Mesodermal cell (in vitro differentiated cells): ENCODE data around the gene ATP5MK. TPM values are rescaled to one million over a fixed set of nuclear protein-coding genes. Genes with fewer than 3 reads are reported as not detected.

Experiments used
- H3K27ac ChIP-seq: 2 replicates; pipeline ENCODE4 v1.7.0; 2013; ENCODE audit warnings: mild to moderate bottlenecking, low read depth, low read length, moderate library complexity; ENCODE audit not compliant: severe bottlenecking
- H3K36me3 ChIP-seq: 2 replicates; pipeline ENCODE4 v1.7.1; 2013; ENCODE audit warnings: mild to moderate bottlenecking, low read length, moderate library complexity; ENCODE audit not compliant: control insufficient read depth, insufficient read depth
- H3K4me1 ChIP-seq: one replicate; pipeline ENCODE4 v1.7.1; 2013; ENCODE audit warnings: mild to moderate bottlenecking, low read length; ENCODE audit not compliant: insufficient read depth, control insufficient read depth, poor library complexity, severe bottlenecking
- H3K4me3 ChIP-seq: 2 replicates; pipeline ENCODE4 v1.7.0; 2013; ENCODE audit warnings: low read length, control low read depth, mild to moderate bottlenecking; ENCODE audit not compliant: insufficient read depth, poor library complexity, severe bottlenecking; ENCODE audit errors: extremely low read depth
- H3K9me3 ChIP-seq: 2 replicates; pipeline ENCODE4 v1.7.1; 2013; ENCODE audit warnings: mild to moderate bottlenecking, low read length, moderate library complexity; ENCODE audit not compliant: control insufficient read depth
- WGBS, 2 experiments: methylation state at CpG; one replicate each; pipeline ENCODE4 v1.1.5; 2013; ENCODE audit warnings: missing lambda C conversion rate in 2 of 2; ENCODE audit not compliant: insufficient coverage in 2 of 2; 5-methylcytosine and 5-hydroxymethylcytosine counted together
- polyA plus RNA-seq, 2 experiments: library from polyadenylated mRNA; stranded (reverse); fragments of 50-300 nt; gene quantifications; one replicate each; pipeline ENCODE4 v1.2.3, GENCODE V29; 2013

Gene ATP5MK, protein sequence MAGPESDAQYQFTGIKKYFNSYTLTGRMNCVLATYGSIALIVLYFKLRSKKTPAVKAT
- polyA plus RNA-seq (2013, experiment 1 of 2), result 380 TPM
- polyA plus RNA-seq (2013, experiment 2 of 2), result 412 TPM

DNA sequence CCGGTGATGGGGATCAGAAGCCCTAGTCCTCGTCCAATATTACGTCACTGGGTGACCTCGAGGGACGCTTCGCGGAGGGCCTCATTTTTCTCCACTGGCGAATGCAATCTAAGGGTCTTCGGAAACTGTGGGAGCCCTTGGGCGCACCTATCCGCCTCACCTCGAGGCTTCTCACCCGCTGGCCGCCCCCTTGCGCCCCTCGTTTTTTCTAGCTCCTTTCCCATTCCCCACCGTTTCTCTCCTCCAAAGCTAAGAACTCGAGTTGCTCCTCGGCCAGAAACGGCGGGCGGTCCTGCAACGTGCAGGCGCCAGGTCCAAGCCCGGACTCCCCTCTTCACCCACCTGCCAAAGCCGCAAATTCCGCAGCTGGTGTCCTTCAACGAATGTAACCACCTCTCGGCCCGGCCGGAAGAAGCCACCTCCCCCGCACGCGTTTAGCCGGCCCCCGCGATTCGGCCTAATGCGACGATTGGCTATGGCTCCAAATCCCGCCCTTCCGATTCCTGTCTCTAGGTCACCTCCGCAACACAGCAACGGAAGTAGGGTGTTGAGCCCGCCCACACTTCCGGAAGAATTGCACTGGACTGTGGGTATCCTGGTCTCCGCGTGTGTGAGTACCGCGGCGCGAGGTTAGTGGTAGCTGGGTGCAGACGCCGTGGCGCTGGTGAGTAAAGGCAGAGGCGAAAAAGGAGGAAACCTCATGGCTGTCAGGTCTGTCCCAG, at the start of gene ATP5MK, which contains the start of gene PDCD11:
TSS of gene ATP5MK (minus strand) at position 409 of the 722 bp plus-strand sequence. CDS start 4,018 bp downstream, outside the sequence.
TSS of gene PDCD11 (plus strand) at position 560 of the 722 bp plus-strand sequence. CDS start 1,801 bp downstream, outside the sequence.
- Histone ChIP-seq H3K4me1 (peaks cover 7% of the 10 kb centered on the region), H3K27ac (peak within 1 kb of the TSS; percentile 84), H3K36me3 (peaks cover 68% of the 10 kb centered on the region), H3K9me3 (no peaks in the 10 kb centered on the region), H3K4me3 (peak within 1 kb of the TSS; percentile 97)
- WGBS, 2 experiments, result 0% methylated on average over 49 to 54 of the region's 56 CpGs

DNA sequence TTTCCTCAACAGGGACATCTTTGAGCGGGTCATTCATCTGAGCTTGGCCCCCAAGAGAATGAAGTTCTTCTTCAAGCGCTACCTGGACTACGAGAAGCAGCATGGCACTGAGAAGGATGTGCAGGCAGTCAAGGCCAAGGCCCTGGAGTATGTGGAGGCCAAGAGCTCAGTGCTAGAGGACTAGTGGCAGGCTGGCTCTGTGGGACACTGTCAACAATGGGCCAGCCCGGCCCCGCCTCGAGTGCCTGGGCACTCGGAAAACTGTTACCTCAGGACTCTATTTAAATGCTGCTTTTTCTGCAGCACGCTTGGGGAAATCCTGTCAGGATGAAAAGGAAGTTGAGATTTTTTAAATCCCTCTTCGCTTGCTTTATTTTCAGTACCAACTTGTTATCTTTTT, 49.1 kb upstream of the ATP5MK start:
- Histone ChIP-seq H3K4me1 (peaks cover 17% of the 10 kb centered on the region), H3K4me3 (no peak overlapping the region), H3K27ac (no peak overlapping the region), H3K36me3 (peaks cover 81% of the 10 kb centered on the region), H3K9me3 (no peaks in the 10 kb centered on the region)
- 96 to 98% methylated on average over 5 to 7 of the region's 9 CpGs for WGBS, 2 experiments

DNA sequence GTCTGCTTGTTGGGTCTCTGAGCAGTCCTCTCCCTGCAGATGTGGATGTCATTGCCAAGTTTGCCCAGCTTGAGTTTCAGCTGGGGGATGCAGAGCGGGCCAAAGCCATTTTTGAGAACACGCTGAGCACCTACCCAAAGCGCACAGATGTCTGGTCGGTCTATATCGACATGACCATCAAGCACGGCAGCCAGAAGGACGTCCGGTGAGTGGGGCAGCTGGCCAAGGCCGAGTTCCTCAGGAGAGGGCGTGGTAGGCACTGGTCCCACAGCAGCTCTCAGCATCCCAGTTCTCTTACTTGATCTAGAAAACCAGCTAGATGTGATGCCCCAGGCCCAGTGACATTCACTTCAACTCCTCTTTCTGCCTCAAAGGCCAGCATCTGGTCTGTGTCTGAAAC, 48.2 kb upstream of the ATP5MK start:
- H3K36me3 ChIP-seq, result peaks cover 85% of the 10 kb centered on the region
- peaks cover 17% of the 10 kb centered on the region for H3K4me1 ChIP-seq
- 94 to 97% methylated on average over 7 to 8 of the region's 10 CpGs for WGBS, 2 experiments
- no peak overlapping the region for H3K4me3 ChIP-seq
- H3K27ac ChIP-seq, result no peak overlapping the region
- no peaks in the 10 kb centered on the region for H3K9me3 ChIP-seq

DNA sequence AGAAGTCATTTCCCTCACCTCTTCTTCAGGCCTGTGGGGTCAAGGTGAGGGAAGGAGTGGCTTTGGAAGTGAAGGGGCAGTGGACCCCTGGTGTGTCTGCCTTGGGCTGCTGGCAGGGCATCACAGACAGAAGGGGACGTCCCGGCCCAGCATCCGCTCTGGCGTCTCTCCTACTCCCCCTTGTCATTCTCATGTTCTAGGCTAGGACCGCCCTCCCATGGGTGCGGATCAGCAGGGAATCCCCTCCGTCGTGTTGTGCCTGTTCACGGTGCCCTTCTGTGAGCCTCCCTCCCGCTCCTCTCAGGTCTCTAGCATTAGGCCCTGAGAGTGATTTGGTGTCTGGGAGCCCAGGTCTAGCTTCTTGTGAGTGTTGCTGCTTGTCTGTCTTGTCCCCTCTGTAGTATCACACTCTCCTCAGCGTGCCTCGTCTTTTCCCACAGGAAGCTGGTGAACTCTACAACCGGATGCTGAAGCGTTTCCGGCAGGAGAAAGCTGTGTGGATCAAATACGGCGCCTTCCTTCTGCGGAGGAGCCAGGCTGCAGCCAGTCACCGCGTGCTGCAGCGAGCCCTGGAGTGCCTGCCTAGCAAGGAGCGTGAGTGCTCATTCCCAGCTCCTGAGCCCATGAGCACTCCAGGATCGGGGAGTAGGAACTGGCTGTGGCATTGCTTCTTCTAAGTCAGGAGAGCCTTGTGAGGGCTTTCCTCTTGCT, 47.4 kb upstream of the ATP5MK start:
- 97% methylated on average over 20 to 23 of the region's 23 CpGs for WGBS, 2 experiments
- H3K9me3 ChIP-seq, result no peaks in the 10 kb centered on the region
- H3K36me3 ChIP-seq, result peaks cover 90% of the 10 kb centered on the region
- peaks cover 17% of the 10 kb centered on the region for H3K4me1 ChIP-seq
- no peak overlapping the region for H3K4me3 ChIP-seq
- no peak overlapping the region for H3K27ac ChIP-seq

DNA sequence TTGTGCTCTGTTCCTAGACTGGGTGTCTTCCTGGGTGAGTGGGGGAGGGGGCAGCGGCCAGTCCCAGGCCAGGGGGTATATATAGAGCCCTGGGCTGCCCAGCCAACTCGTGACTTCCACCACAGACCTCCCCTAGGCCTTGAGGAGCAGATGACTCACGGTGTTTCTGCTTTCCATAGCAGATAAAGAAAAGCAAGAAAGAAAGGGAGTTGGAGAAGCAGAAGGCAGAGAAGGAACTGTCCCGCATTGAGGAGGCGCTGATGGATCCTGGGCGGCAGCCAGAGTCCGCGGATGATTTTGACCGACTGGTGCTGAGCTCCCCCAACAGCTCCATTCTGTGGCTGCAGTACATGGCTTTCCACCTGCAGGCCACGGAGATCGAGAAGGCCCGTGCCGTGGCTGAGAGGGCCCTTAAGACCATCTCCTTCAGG, 45.8 kb upstream of the ATP5MK start:
- Histone ChIP-seq H3K4me3 (no peak overlapping the region), H3K4me1 (peaks cover 14% of the 10 kb centered on the region), H3K27ac (peak overlapping the region; percentile 46), H3K36me3 (peaks cover 95% of the 10 kb centered on the region), H3K9me3 (no peaks in the 10 kb centered on the region)
- 91 to 98% methylated on average over 11 to 12 of the region's 13 CpGs for WGBS, 2 experiments

DNA sequence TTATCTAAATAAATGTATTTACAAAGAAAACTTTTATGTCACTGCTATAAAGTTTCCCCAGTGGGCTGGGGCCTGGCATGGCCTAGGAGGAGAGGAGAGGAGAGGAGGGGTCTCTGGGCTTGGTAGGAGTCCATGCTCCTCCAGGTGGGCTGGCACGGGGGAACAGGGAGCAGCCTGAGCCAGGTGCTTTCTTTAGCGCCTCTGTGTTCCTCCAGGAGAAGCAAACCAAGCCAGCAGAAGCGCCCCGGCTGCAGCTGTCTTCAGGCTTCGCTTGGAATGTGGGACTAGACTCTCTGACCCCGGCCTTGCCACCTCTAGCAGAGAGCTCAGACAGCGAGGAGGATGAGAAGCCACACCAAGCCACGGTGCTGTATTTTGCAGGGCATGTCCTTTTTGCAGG, 45.3 kb upstream of the ATP5MK start:
- H3K4me1 ChIP-seq, result peaks cover 14% of the 10 kb centered on the region
- peaks cover 96% of the 10 kb centered on the region for H3K36me3 ChIP-seq
- H3K4me3 ChIP-seq, result no peak overlapping the region
- WGBS, 2 experiments, result 96 to 97% methylated on average over 6 to 8 of the region's 8 CpGs
- peak overlapping the region; percentile 46 for H3K27ac ChIP-seq
- no peaks in the 10 kb centered on the region for H3K9me3 ChIP-seq

DNA sequence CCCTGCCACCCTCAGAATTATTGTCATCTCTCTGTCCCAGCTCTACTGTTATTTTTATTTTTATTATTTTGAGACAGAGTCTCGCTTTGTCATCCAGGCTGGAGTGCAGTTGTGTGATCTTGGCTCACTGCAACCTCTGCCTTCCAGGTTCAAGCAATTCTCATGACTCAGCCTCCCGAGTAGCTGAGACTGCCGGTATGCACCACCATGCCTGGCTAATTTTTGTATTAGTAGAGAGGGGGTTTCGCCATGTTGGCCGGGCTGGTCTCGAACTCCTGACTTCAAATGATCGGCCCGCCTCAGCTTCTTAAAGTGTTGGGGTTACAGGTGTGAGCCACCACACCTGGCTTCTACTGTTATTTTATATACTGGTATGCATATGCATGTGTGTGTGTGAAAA, 44.9 kb upstream of the ATP5MK start:
- no peak overlapping the region for H3K4me3 ChIP-seq
- no peak overlapping the region for H3K27ac ChIP-seq
- peaks cover 14% of the 10 kb centered on the region for H3K4me1 ChIP-seq
- peaks cover 96% of the 10 kb centered on the region for H3K36me3 ChIP-seq
- H3K9me3 ChIP-seq, result no peaks in the 10 kb centered on the region
- WGBS, 2 experiments, result 89 to 95% methylated on average over 3 to 4 of the region's 8 CpGs

DNA sequence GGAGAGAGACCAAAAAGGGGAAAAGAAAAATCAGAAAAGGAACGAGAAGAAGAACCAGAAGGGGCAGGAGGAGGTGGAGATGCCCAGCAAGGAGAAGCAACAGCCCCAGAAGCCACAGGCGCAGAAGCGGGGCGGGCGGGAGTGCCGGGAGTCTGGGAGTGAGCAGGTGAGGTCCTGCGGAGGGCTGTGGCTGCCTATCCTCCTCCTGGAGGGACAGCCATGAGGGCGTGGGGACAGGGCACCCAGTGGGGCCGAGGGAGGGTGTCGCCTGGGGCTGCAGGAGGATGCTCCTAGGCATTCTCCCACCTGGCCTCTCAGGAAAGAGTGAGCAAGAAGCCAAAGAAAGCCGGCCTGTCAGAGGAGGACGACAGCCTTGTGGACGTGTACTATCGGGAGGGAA, 44.1 kb upstream of the ATP5MK start:
- Histone ChIP-seq H3K4me1 (peaks cover 14% of the 10 kb centered on the region), H3K4me3 (no peak overlapping the region), H3K27ac (no peak overlapping the region), H3K9me3 (no peaks in the 10 kb centered on the region), H3K36me3 (peaks cover 96% of the 10 kb centered on the region)
- WGBS, 2 experiments, result 94 to 98% methylated on average over 11 to 14 of the region's 14 CpGs

DNA sequence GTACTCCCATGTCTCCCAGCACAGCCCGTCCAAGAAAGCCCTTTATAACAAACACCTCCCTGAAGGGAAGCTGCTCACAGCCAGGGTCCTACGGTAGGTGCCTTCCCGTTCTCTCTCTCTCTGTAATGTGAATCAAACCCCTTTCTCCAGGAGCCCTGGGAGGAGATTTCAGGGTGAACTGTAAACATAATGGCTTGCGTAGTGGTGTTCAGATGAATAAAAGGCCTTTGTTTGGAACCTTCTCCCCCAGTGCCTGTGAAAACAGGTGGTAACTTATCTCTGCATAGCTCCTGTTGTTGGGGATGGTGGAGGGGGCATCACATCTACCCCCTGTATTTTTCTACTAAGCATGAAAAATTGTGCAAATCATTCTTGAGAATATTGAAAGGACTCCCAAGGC, 43.5 kb upstream of the ATP5MK start:
- Histone ChIP-seq H3K36me3 (peaks cover 93% of the 10 kb centered on the region), H3K9me3 (no peaks in the 10 kb centered on the region), H3K4me3 (no peak overlapping the region), H3K4me1 (peaks cover 14% of the 10 kb centered on the region), H3K27ac (no peak overlapping the region)
- 90% methylated on average over 3 of the region's 4 CpGs; no CpG with 5 or more reads in 1 of the 2 experiments for WGBS, 2 experiments

DNA sequence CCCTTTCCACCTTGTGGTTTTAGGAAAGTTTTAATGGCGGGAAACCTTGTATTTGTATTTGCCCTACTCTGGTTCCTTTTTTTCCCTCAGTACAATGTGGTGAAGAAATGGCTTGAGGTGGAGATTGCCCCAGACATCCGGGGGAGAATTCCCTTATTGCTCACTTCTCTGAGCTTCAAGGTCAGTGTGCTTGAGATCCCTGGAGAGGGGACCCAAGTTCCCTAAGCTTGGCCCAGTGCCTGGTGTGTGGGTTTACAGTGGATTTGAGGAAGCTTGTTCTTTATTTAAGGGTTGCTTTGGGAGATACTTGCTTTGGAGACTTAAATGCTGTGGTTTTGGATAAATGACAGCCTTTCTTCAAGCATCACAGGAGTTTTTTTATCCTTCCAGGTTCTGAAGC, 37.6 kb upstream of the ATP5MK start:
- WGBS, 2 experiments, result 100% methylated on average over 1 of the region's 2 CpGs; no CpG with 5 or more reads in 1 of the 2 experiments
- H3K4me3 ChIP-seq, result no peak overlapping the region
- no peaks in the 10 kb centered on the region for H3K9me3 ChIP-seq
- H3K4me1 ChIP-seq, result no peaks in the 10 kb centered on the region
- peaks cover 92% of the 10 kb centered on the region for H3K36me3 ChIP-seq
- H3K27ac ChIP-seq, result no peak overlapping the region
